PC-3 (cell line): ENCODE data around the gene APBA2. TPM values are rescaled to one million over a fixed set of nuclear protein-coding genes. Genes with fewer than 3 reads are reported as not detected.

Experiments used
- ATAC-seq: fragments of 200-7000 bp; cut with Tn5 transposase; 2 replicates; pipeline ENCODE4 v1.9.1; 2020; ENCODE audit warnings: mild to moderate bottlenecking, moderate library complexity
- BruUV-seq: library from RNA; stranded (reverse); fragments of 400-500 nt; replicated peaks from 2 replicates; lab custom pipeline; 2021; lab: Mats Ljungman, UMichigan
- CTCF ChIA-PET: fragments of 300-600 bp; sonication (Branson Sonifier 250); formaldehyde crosslinking; loops from one replicate; lab custom pipeline; 2022; ENCODE audit warnings: antibody characterized with exemption; lab: Charles Lee
- POLR2A ChIA-PET: fragments of 300-600 bp; sonication (Branson Sonifier 250); formaldehyde crosslinking; loops from one replicate; lab custom pipeline; 2022; ENCODE audit warnings: antibody characterized with exemption; ENCODE audit not compliant: unreplicated experiment; lab: Charles Lee
- DNase-seq: peaks from one replicate; pipeline ENCODE4 v3.0.0-alpha.2; 2015
- H2AFZ ChIP-seq: fragments of 300-600 bp; sonication (generic); 2 replicates; pipeline ENCODE4 v1.6.0; 2016; ENCODE audit warnings: antibody characterized with exemption, low read length
- H3F3A ChIP-seq: fragments of 300-600 bp; sonication (generic); one replicate; pipeline ENCODE4 v1.6.0; 2017; ENCODE audit warnings: antibody characterized with exemption, low read length, control low read depth, mild to moderate bottlenecking; ENCODE audit not compliant: unreplicated experiment
- H3K27ac ChIP-seq: fragments of 300-600 bp; sonication (generic); 2 replicates; pipeline ENCODE4 v1.5.1; 2016; ENCODE audit warnings: mild to moderate bottlenecking, low read length
- H3K27me3 ChIP-seq: fragments of 300-600 bp; sonication (generic); 2 replicates; pipeline ENCODE4 v1.6.1; 2016; ENCODE audit warnings: low read length, mixed read lengths
- H3K36me3 ChIP-seq: fragments of 300-600 bp; sonication (generic); 2 replicates; pipeline ENCODE4 v1.6.1; 2016; ENCODE audit warnings: low read depth, mixed run types, low read length, mixed read lengths
- H3K4me1 ChIP-seq: fragments of 300-600 bp; sonication (generic); 2 replicates; pipeline ENCODE4 v1.5.1; 2016; ENCODE audit warnings: low read length; ENCODE audit not compliant: insufficient read depth
- H3K4me2 ChIP-seq: fragments of 300-600 bp; sonication (generic); 2 replicates; pipeline ENCODE4 v1.6.0; 2016; ENCODE audit warnings: low read length
- H3K4me3 ChIP-seq: fragments of 300-600 bp; sonication (generic); 2 replicates; pipeline ENCODE4 v1.5.1; 2016; ENCODE audit warnings: mild to moderate bottlenecking, low read length, mixed read lengths
- H3K79me2 ChIP-seq: fragments of 300-600 bp; sonication (generic); 2 replicates; pipeline ENCODE4 v1.6.1; 2017; ENCODE audit warnings: low read length, mixed read lengths
- H3K9ac ChIP-seq: fragments of 300-600 bp; sonication (generic); 2 replicates; pipeline ENCODE4 v1.6.0; 2016; ENCODE audit warnings: mild to moderate bottlenecking, low read length
- H3K9me2 ChIP-seq: fragments of 300-600 bp; sonication (generic); replicated peaks from 2 replicates; pipeline ENCODE4 v1.6.1; 2016; ENCODE audit warnings: mixed run types, low read length, mixed read lengths
- H3K9me3 ChIP-seq: fragments of 300-600 bp; sonication (generic); 2 replicates; pipeline ENCODE4 v1.6.1; 2016; ENCODE audit warnings: low read length, mixed read lengths
- H4K20me1 ChIP-seq: fragments of 300-600 bp; sonication (generic); 2 replicates; pipeline ENCODE4 v1.6.1; 2016; ENCODE audit warnings: low read length, mixed read lengths
- EZH2 ChIP-seq: fragments of 300-600 bp; sonication (generic); IDR thresholded peaks from one replicate; pipeline ENCODE4 v1.6.1; 2017; ENCODE audit warnings: antibody characterized with exemption, mild to moderate bottlenecking, low read length; ENCODE audit not compliant: unreplicated experiment
- EZH2phosphoT487 ChIP-seq: fragments of 300-600 bp; sonication (generic); IDR thresholded peaks from 2 replicates; pipeline ENCODE4 v1.6.1; 2018; ENCODE audit warnings: mild to moderate bottlenecking, antibody characterized with exemption, low read length, borderline replicate concordance
- intact Hi-C: fragments of 100-400 bp; cut with micrococcal nuclease; formaldehyde crosslinking; loops from 2 replicates; pipeline ENCODE4 v1.9.0; 2023
- total RNA-seq: library from RNA; depleted of rRNA; stranded (reverse); fragments of >200 nt; gene quantifications from 2 replicates; pipeline ENCODE4 v1.2.3, GENCODE V29; 2014
- TF ChIP-seq, protein P1 (sequence below): fragments of 300-600 bp; sonication (generic); conservative IDR thresholded peaks from 2 replicates; pipeline ENCODE4 v1.5.1; 2017; ENCODE audit warnings: antibody characterized with exemption, low read depth, mild to moderate bottlenecking, low read length

APBA2 gene
- total RNA-seq, 1 experiment from 2014 or later, result 61.7 TPM

DNA sequence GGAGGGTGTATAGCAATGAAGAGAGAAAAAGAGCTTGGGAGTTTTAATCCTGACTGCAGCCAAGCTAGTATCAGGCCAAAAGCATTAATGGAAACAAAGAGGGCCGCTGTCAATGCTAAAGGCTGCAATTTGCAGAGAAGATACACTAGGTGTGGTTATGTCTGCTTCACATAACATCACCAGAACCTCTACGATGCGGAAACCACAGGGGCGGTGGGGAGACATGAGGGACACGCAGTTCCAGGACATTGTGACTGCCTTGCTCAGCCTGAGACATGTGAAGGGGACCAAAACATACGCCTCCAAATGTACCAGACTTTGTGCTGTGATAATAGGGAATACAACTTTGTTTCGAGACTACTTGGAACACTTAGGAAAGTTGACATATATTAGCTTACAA, 88.4 kb downstream of the APBA2 start:
- Histone ChIP-seq H2AFZ (no peak overlapping the region), H3K4me3 (no peak overlapping the region), H3F3A (no peaks in the 10 kb centered on the region), H3K27me3 (no peaks in the 10 kb centered on the region), H3K9me2 (no peaks in the 10 kb centered on the region), H4K20me1 (peaks cover 16% of the 10 kb centered on the region), H3K9me3 (no peaks in the 10 kb centered on the region), H3K27ac (no peak overlapping the region), H3K79me2 (no peaks in the 10 kb centered on the region), H3K4me1 (peaks cover 14% of the 10 kb centered on the region), H3K36me3 (no peaks in the 10 kb centered on the region), H3K4me2 (no peak overlapping the region), H3K9ac (no peak overlapping the region)
- intact Hi-C loops, result no loop called here
- no peak for DNase-seq
- TF ChIP-seq, protein P1, sequence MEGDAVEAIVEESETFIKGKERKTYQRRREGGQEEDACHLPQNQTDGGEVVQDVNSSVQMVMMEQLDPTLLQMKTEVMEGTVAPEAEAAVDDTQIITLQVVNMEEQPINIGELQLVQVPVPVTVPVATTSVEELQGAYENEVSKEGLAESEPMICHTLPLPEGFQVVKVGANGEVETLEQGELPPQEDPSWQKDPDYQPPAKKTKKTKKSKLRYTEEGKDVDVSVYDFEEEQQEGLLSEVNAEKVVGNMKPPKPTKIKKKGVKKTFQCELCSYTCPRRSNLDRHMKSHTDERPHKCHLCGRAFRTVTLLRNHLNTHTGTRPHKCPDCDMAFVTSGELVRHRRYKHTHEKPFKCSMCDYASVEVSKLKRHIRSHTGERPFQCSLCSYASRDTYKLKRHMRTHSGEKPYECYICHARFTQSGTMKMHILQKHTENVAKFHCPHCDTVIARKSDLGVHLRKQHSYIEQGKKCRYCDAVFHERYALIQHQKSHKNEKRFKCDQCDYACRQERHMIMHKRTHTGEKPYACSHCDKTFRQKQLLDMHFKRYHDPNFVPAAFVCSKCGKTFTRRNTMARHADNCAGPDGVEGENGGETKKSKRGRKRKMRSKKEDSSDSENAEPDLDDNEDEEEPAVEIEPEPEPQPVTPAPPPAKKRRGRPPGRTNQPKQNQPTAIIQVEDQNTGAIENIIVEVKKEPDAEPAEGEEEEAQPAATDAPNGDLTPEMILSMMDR, result no peak
- TF ChIP-seq EZH2, result no peak
- no peak for TF ChIP-seq EZH2phosphoT487
- ChIA-PET POLR2A (no interaction called here), CTCF (no interaction called here)
- no TSS peak for BruUV-seq
- no peak for ATAC-seq

GRCh38 chr15:28975766-28976179, 90.0 kb downstream of the APBA2 start:
- H3K9me3 ChIP-seq, result no peaks in the 10 kb centered on the region
- peaks cover 16% of the 10 kb centered on the region for H4K20me1 ChIP-seq
- no peak overlapping the region for H3K4me3 ChIP-seq
- CTCF ChIA-PET, result no interaction called here
- H3K4me2 ChIP-seq, result no peak overlapping the region
- H3K9me2 ChIP-seq, result no peaks in the 10 kb centered on the region
- intact Hi-C loops, result loop anchor here (1.0 to 5.0 kb wide), 3 partner anchors 62 to 188 kb away; no protein-coding TSS in a partner anchor
- no peak overlapping the region for H3K9ac ChIP-seq
- H3K36me3 ChIP-seq, result no peaks in the 10 kb centered on the region
- TF ChIP-seq EZH2 (no peak), EZH2phosphoT487 (no peak)
- TF ChIP-seq, protein P1, result peak; percentile 96
- no peak overlapping the region for H3K27ac ChIP-seq
- ATAC-seq (peak; percentile 50), DNase-seq (peak; percentile 80)
- H3F3A ChIP-seq, result no peaks in the 10 kb centered on the region
- BruUV-seq, result no TSS peak
- no peak overlapping the region for H2AFZ ChIP-seq
- H3K4me1 ChIP-seq, result peaks cover 14% of the 10 kb centered on the region
- POLR2A ChIA-PET, result no interaction called here
- H3K27me3 ChIP-seq, result no peaks in the 10 kb centered on the region
- H3K79me2 ChIP-seq, result no peaks in the 10 kb centered on the region

- CTCF ChIA-PET, result no interaction called here
- H2AFZ ChIP-seq, result no peak overlapping the region
Observed at GRCh38 chr15:28977377-28978010, 91.7 kb downstream of the APBA2 start.

More at GRCh38 chr15:28977377-28978010, 91.7 kb downstream of the APBA2 start:
- H3K4me1 ChIP-seq, result peaks cover 14% of the 10 kb centered on the region
- peak; percentile 98 for ATAC-seq
- no peaks in the 10 kb centered on the region for H3K79me2 ChIP-seq
- peak overlapping the region; percentile 30 for H3K27ac ChIP-seq
- H3K9me3 ChIP-seq, result no peaks in the 10 kb centered on the region
- DNase-seq, result peak; percentile 97
- H3K4me2 ChIP-seq, result peak overlapping the region; percentile 35
- H3K4me3 ChIP-seq, result no peak overlapping the region
- peaks cover 16% of the 10 kb centered on the region for H4K20me1 ChIP-seq
- BruUV-seq, result no TSS peak
- H3K27me3 ChIP-seq, result no peaks in the 10 kb centered on the region
- POLR2A ChIA-PET, result no interaction called here
- H3K9ac ChIP-seq, result no peak overlapping the region
- no peaks in the 10 kb centered on the region for H3K9me2 ChIP-seq
- no peaks in the 10 kb centered on the region for H3F3A ChIP-seq
- H3K36me3 ChIP-seq, result no peaks in the 10 kb centered on the region
- intact Hi-C loops, result loop anchor here (5.0 kb wide), 1 partner anchor 190 kb away; no protein-coding TSS in a partner anchor
- TF ChIP-seq EZH2 (no peak), EZH2phosphoT487 (no peak)
- TF ChIP-seq, protein P1, result no peak
